Uterus (tissue), 4 donors: ENCODE measurements around the gene G6PD. TPM values are rescaled to one million over a fixed set of nuclear protein-coding genes. Genes with fewer than 3 reads are reported as not detected.
"Not testable (repeated sequence)": the region's sequence is repeated elsewhere in the genome, so short reads cannot be mapped to it uniquely, and the experiment has no call there.

Experiments used
- DNase-seq, 2 donors: peaks; one replicate each; pipeline ENCODE4 v3.0.0-alpha.2; 2019 to 2020
- H3K27ac ChIP-seq, 2 donors: fragments of 200-600 bp; sonication (generic); 1 replicate in 1 of 2; 2 replicates in 1 of 2; pipeline ENCODE4 v1.5.1; 2016 to 2018
- H3K27me3 ChIP-seq, 2 donors: fragments of 200-600 bp; sonication (generic); one replicate each; pipeline ENCODE4 v1.5.1; 2018 to 2019; ENCODE audit warnings: control low read depth in 1 of 2
- H3K36me3 ChIP-seq, 2 donors: fragments of 200-600 bp; sonication (generic); one replicate each; pipeline ENCODE4 v1.5.1; 2019; ENCODE audit warnings: control low read depth in 1 of 2
- H3K4me1 ChIP-seq, 2 donors: fragments of 200-600 bp; sonication (generic); one replicate each; pipeline ENCODE4 v1.5.1; 2018 to 2019; ENCODE audit warnings: control low read depth in 1 of 2
- H3K4me3 ChIP-seq, 2 donors: fragments of 200-600 bp; sonication (generic); 1 replicate in 1 of 2; 2 replicates in 1 of 2; pipeline ENCODE4 v1.5.1; 2018 to 2019; ENCODE audit warnings: mild to moderate bottlenecking in 1 of 2
- H3K9me3 ChIP-seq, 2 donors: fragments of 200-600 bp; sonication (generic); one replicate each; pipeline ENCODE4 v1.5.1; 2019; ENCODE audit warnings: control low read depth in 1 of 2
- CTCF ChIP-seq, 4 experiments: fragments of 200-600 bp in 2 of 4; fragments of 450-650 bp in 2 of 4; sonication (generic) in 2 of 4; IDR thresholded peaks; one replicate each; pipeline ENCODE4 v1.5.1; 2016 to 2019; ENCODE audit warnings: antibody characterized with exemption in 4 of 4, mild to moderate bottlenecking in 2 of 4, moderate library complexity in 1 of 4
- POLR2A ChIP-seq, 2 donors: fragments of 450-650 bp; IDR thresholded peaks; one replicate each; pipeline ENCODE4 v1.6.1; 2016; ENCODE audit warnings: antibody characterized with exemption in 2 of 2, mild to moderate bottlenecking in 1 of 2, moderate library complexity in 1 of 2
- intact Hi-C: fragments of 100-400 bp; cut with DNase I; formaldehyde crosslinking; loops from one replicate; pipeline ENCODE4 v1.15.1; 2023; ENCODE audit warnings: low total_unique reads
- total RNA-seq, 4 donors: library from RNA; depleted of rRNA in 3 of 4; stranded (reverse); fragments of >200 nt in 3 of 4; gene quantifications; one replicate each; pipeline versions ENCODE4 v1.1.0 to v1.2.4, GENCODE V29; 2014 to 2023
- donor health status: DM: yes; HTN: yes; CAD: no.

G6PD gene
- total RNA-seq: 10 to 100 TPM; 15.5 to 69.6 (median 23.8) TPM

GRCh38 chrX:154546354-154547244, at the start of gene G6PD:
Gene G6PD (minus strand): TSS chrX:154546846. CDS start chrX:154546155, 691 bp downstream.
- intact Hi-C loops: no loop called here
- peak within 1 kb of the TSS; percentile 78 to 91 for H3K27ac ChIP-seq
- no peak for DNase-seq
- H3K4me1 ChIP-seq: peaks cover 0 to 3% of the 10 kb centered on the region in 2 donors
- TF ChIP-seq CTCF (IDR thresholded peaks at IDR 0.05): no peak
- TF ChIP-seq POLR2A (IDR thresholded peaks at IDR 0.05): peak in 1 of 2 donors; percentile 46
- H3K4me3 ChIP-seq: peak within 1 kb of the TSS; percentile 45 to 68
- H3K27me3 ChIP-seq: no peaks in the 10 kb centered on the region
- no peaks in the 10 kb centered on the region for H3K36me3 ChIP-seq
- no peaks in the 10 kb centered on the region for H3K9me3 ChIP-seq

DNA sequence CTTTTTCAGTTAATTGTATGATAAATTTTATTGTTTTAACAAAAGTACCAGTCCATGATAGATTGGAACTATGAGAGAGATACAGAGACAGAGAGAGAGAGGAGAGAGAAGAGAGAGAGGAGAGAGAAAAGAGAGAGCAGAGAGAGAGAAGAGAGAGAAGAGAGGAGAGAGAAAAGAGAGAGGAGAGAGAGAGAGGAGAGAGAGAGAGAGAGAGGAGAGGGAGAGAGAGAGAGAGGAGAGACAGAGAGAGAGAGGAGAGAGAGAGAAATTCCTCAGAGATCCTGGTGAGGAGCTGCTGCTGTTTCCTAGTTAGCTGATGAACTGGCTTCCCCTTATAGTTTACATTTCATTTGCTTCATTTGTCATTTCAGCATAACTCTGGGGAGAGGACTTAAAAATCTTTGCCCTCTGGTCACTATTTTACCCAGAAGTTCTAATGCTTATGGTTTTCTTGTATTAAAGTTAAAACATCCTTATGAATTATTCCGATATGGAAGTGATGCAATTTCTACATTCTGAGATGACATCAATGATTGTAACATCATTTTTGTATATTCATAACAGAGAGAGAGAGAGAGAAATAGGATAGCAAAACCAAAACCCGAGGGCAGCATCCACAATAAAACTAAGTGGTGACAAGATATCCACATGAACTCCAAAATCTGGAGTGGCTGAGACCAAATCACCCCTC, 49.1 kb upstream of the G6PD start:
- Histone ChIP-seq H3K4me3 (no peak overlapping the region), H3K4me1 (no peaks in the 10 kb centered on the region), H3K36me3 (no peaks in the 10 kb centered on the region), H3K9me3 (no peaks in the 10 kb centered on the region), H3K27ac (no peak overlapping the region), H3K27me3 (no peaks in the 10 kb centered on the region)
- intact Hi-C loops: no loop called here
- no peak for TF ChIP-seq POLR2A (IDR thresholded peaks at IDR 0.05)
- TF ChIP-seq CTCF (IDR thresholded peaks at IDR 0.05): no peak
- DNase-seq: no peak

- intact Hi-C loops: no loop called here
- Histone ChIP-seq H3K9me3 (no peaks in the 10 kb centered on the region), H3K27me3 (no peaks in the 10 kb centered on the region), H3K27ac (no peak overlapping the region), H3K4me3 (no peak overlapping the region), H3K36me3 (no peaks in the 10 kb centered on the region), H3K4me1 (no peaks in the 10 kb centered on the region)
- no peak for TF ChIP-seq CTCF (IDR thresholded peaks at IDR 0.05)
- no peak for TF ChIP-seq POLR2A (IDR thresholded peaks at IDR 0.05)
- DNase-seq: no peak
These were observed 47.8 kb upstream of the G6PD start for GRCh38 chrX:154594491-154594890.

DNA sequence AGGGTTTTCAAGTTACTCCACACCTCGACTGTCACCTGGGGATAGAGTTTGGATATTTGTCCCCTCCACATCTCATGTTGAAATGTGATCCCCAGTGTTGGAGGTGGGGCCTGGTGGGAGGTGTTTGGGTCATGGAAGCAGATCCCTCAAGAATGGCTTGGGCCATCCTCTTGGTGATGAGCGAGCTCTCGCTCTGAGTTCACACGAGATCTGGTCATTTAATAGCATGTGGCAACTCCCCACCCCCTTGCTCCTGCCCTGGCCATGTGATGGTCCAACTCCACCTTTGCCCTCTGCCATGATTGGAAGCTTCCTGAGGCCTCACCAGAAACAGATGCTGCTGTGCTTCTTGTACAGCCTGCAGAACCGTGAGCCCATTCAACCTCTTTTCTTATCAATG, 46.6 kb upstream of the G6PD start:
- Histone ChIP-seq H3K4me1 (no peaks in the 10 kb centered on the region), H3K9me3 (no peaks in the 10 kb centered on the region), H3K27me3 (no peaks in the 10 kb centered on the region), H3K27ac (no peak overlapping the region), H3K4me3 (no peak overlapping the region), H3K36me3 (no peaks in the 10 kb centered on the region)
- intact Hi-C loops: no loop called here
- TF ChIP-seq POLR2A (IDR thresholded peaks at IDR 0.05): no peak
- no peak for DNase-seq

DNA sequence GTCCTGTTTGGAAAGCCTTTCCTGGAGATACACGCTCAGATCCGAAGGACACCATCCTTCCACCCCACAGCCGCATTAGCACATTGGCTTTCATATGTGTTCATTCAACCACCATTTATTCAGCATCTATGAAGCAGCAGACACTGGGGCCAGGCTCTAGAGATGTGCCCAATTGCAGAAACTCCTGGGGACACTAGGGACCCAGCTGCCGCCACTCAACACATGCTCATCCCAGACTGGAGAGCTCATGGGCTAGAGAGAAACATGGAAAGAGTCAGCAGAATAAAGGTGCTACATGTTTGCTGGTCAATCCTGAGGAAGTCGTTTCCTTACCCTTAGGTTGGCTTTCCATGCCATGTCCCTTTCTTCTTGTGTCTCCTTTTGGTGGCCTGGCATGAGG, 45.9 kb upstream of the G6PD start:
- DNase-seq: no peak
- Histone ChIP-seq H3K36me3 (no peaks in the 10 kb centered on the region), H3K27ac (no peak overlapping the region), H3K9me3 (no peaks in the 10 kb centered on the region), H3K4me3 (no peak overlapping the region), H3K27me3 (no peaks in the 10 kb centered on the region), H3K4me1 (no peaks in the 10 kb centered on the region)
- intact Hi-C loops: no loop called here
- TF ChIP-seq CTCF (IDR thresholded peaks at IDR 0.05) (no peak), POLR2A (IDR thresholded peaks at IDR 0.05) (no peak)

DNA sequence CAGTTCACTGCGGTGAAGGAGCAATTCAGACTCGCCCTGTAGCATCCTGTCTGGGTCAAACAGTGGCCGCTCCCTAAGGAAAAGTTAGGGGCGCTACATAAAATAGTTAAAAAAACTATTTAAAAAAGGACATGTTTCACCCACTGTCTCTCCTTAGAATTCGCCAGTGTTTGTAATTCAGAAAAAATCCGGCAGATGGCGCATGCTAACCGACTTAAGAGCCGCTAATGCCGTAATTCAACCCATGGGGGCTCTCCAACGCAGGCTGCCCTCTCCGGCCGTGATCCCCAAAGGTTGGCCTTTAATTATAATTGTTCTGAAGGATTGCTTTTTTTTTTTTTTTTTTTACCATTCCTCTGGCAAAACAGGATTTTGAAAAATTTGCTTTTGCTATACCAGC, 43.8 kb upstream of the G6PD start:
- H3K27ac ChIP-seq, H3K4me1 ChIP-seq, DNase-seq, intact Hi-C loops, H3K27me3 ChIP-seq, H3K9me3 ChIP-seq, H3K4me3 ChIP-seq, H3K36me3 ChIP-seq: not testable (repeated sequence)

DNA sequence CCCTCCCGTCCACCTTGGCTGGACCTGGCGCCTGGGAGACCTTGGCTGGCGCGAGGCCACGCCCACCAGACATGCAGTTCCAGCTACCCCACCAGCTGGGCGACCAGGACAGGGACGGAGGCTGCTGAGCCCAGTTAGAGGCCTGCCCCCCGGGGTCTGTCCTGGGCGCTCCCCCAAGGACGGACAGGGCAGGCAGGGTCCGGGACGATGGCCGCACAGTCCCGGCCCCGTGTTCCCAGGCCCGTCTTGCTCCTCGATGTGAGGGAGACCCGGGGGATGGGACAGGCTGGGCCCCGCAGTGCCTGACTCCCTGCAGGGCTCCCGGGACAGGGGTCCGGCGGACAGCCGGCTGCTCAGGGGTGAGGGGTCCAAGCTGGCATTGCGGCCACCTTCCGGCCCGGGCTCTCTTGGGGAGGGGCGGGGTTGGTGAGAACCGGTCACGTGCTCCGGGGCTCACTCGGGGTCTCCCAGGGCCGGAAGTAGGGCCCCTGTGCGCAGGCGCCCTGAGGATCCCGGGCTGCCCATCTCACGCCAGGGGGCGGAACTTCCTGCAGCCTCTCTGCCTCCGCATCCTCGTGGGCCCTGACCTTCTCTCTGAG, 38.0 kb upstream of the G6PD start, which contains the start of gene CTAG1A:
CTAG1A (plus strand) TSS at position 549 of the 599 bp plus-strand sequence. CDS start 74 bp downstream, outside the sequence.
- DNase-seq, H3K4me3 ChIP-seq, H3K36me3 ChIP-seq, H3K27me3 ChIP-seq, H3K4me1 ChIP-seq, H3K9me3 ChIP-seq, intact Hi-C loops, H3K27ac ChIP-seq: not testable (repeated sequence)

DNA sequence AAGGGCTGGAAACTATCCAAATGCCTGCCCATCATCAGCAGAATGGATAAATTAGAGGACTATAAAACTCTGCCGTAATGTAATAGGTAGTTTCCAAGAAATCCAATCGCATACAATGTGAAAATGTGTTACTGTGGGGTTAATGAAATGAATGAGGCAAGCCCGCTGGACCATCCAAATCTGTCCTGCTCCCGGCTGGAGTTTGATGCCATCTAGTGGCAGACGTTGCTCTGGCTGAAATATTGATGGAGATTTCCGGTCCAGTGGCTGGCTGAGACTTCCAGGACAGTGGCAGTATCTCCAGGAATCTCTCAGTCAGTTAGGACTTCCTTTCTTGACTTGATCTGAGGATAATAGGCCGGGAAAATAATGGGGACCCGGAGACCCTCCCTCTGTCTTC, 36.3 kb upstream of the G6PD start:
- not testable (repeated sequence) for DNase-seq

More for the DNA sequence above, 36.3 kb upstream of the G6PD start:
- H3K27ac ChIP-seq, intact Hi-C loops, H3K36me3 ChIP-seq, H3K9me3 ChIP-seq, H3K4me3 ChIP-seq, H3K4me1 ChIP-seq, H3K27me3 ChIP-seq: not testable (repeated sequence)
